Stomach (tissue), 9 donors: Measurements from ENCODE around the gene THAP6. TPM values are rescaled to one million over a fixed set of nuclear protein-coding genes. Genes with fewer than 3 reads are reported as not detected.

Experiments
- DNase-seq, 2 donors: peaks; one replicate each; pipeline versions ENCODE4 v3.0.0 to v3.0.0-alpha.2; 2013 to 2019
- H3K27ac ChIP-seq, 5 donors: fragments of 200-600 bp in 4 of 5; sonication (generic) in 4 of 5; one replicate each; pipeline ENCODE4 v1.5.1; 2013 to 2019; ENCODE audit warnings: mild to moderate bottlenecking in 1 of 5, moderate library complexity in 1 of 5
- H3K27me3 ChIP-seq, 3 donors: fragments of 200-600 bp; sonication (generic); one replicate each; pipeline ENCODE4 v1.5.1; 2017 to 2019; ENCODE audit warnings: mixed run types in 1 of 3
- H3K36me3 ChIP-seq, 4 donors: fragments of 200-600 bp; sonication (generic); 1 replicate in 3 of 4; 2 replicates in 1 of 4; pipeline ENCODE4 v1.5.1; 2016 to 2019
- H3K4me1 ChIP-seq, 4 donors: fragments of 200-600 bp; sonication (generic); one replicate each; pipeline ENCODE4 v1.5.1; 2016 to 2019
- H3K4me3 ChIP-seq, 4 donors: fragments of 200-600 bp; sonication (generic) in 3 of 4; one replicate each; pipeline ENCODE4 v1.5.1; 2016 to 2019; ENCODE audit warnings: mild to moderate bottlenecking in 1 of 4
- H3K9me3 ChIP-seq, 4 donors: fragments of 200-600 bp; sonication (generic); one replicate each; pipeline ENCODE4 v1.5.1; 2016 to 2019
- CTCF ChIP-seq, 7 experiments: fragments of 450-650 bp in 4 of 7; fragments of 200-600 bp in 3 of 7; sonication (generic) in 3 of 7; IDR thresholded peaks; one replicate each; pipeline ENCODE4 v1.5.1; 2016 to 2019; ENCODE audit warnings: antibody characterized with exemption in 7 of 7, control low read depth in 2 of 7, mild to moderate bottlenecking in 1 of 7
- EP300 ChIP-seq: sonication (generic); formaldehyde crosslinking; IDR thresholded peaks from one replicate; pipeline ENCODE4 v1.6.1; 2017; ENCODE audit warnings: antibody characterized with exemption
- POLR2A ChIP-seq, 4 donors: fragments of 450-650 bp; IDR thresholded peaks; one replicate each; pipeline ENCODE4 v1.6.1; 2016; ENCODE audit warnings: antibody characterized with exemption in 4 of 4, control low read depth in 2 of 4, mild to moderate bottlenecking in 1 of 4, moderate library complexity in 1 of 4
- POLR2AphosphoS5 ChIP-seq, 3 donors: sonication (generic); formaldehyde crosslinking; IDR thresholded peaks; one replicate each; pipeline ENCODE4 v1.6.1; 2016; ENCODE audit warnings: antibody characterized with exemption in 3 of 3
- WGBS, 5 donors: extraction: QIAGEN DNeasy Blood & Tissue Kit in 3 of 5; methylation state at CpG; one replicate each; pipeline versions ENCODE4 v1.1.5 to v1.1.7; 2013 to 2018; 5-methylcytosine and 5-hydroxymethylcytosine counted together
- intact Hi-C: fragments of 100-400 bp; cut with DNase I; formaldehyde crosslinking; loops from one replicate; pipeline ENCODE4 v1.15.1; 2023; ENCODE audit warnings: low total_unique reads
- polyA plus RNA-seq, 3 donors: library from polyadenylated mRNA; stranded (reverse); fragments of 200-250 nt; gene quantifications; one replicate each; pipeline ENCODE4 v1.2.3, GENCODE V29; 2013
- total RNA-seq, 5 donors: library from RNA; depleted of rRNA; stranded (reverse); fragments of >200 nt; gene quantifications; one replicate each; pipeline versions ENCODE4 v1.1.0 to v1.2.3, GENCODE V29; 2014 to 2016
- donor health status: healthy with polysubstance abuse.
- donor health status: Bipolar disorder and iron deficiency.
- donor health status: healthy.

The THAP6 gene
- total and polyA plus RNA-seq, 8 donors: 2.0 to 30.3 (median 6.9) TPM; not detected in 1

- no peaks in the 10 kb centered on the region for H3K9me3 ChIP-seq
- no peak overlapping the region for H3K4me3 ChIP-seq
- DNase-seq: no peak
- intact Hi-C loops: no loop called here
- H3K4me1 ChIP-seq: no peaks in the 10 kb centered on the region
- peaks cover 0 to 6% (median 0%) of the 10 kb centered on the region in 3 donors for H3K27me3 ChIP-seq
- H3K27ac ChIP-seq: no peak overlapping the region
- H3K36me3 ChIP-seq: no peaks in the 10 kb centered on the region
- WGBS, 5 donors: 60 to 75% (median 72%) methylated on average over 8 of the region's 8 CpGs
- no peak for TF ChIP-seq EP300
- no peak for TF ChIP-seq CTCF (IDR thresholded peaks at IDR 0.05)
- no peak for TF ChIP-seq POLR2A (IDR thresholded peaks at IDR 0.05)
- TF ChIP-seq POLR2AphosphoS5 (IDR thresholded peaks at IDR 0.05): no peak
Observed at GRCh38 chr4:75561789-75562188, 47.5 kb downstream of the THAP6 start.

GRCh38 chr4:75564023-75564422 is 49.8 kb downstream of the THAP6 start:
- Histone ChIP-seq H3K36me3 (no peaks in the 10 kb centered on the region), H3K27ac (no peak overlapping the region), H3K9me3 (no peaks in the 10 kb centered on the region), H3K27me3 (peaks cover 0 to 4% (median 0%) of the 10 kb centered on the region in 3 donors), H3K4me1 (no peaks in the 10 kb centered on the region), H3K4me3 (no peak overlapping the region)
- TF ChIP-seq CTCF (IDR thresholded peaks at IDR 0.05) (no peak), POLR2AphosphoS5 (IDR thresholded peaks at IDR 0.05) (no peak), EP300 (no peak), POLR2A (IDR thresholded peaks at IDR 0.05) (no peak)
- no peak for DNase-seq
- intact Hi-C loops: no loop called here
- 80 to 90% (median 84%) methylated on average over 11 of the region's 11 CpGs for WGBS, 5 donors

GRCh38 chr4:75565481-75565880 is 51.2 kb downstream of the THAP6 start:
- Histone ChIP-seq H3K27ac (no peak overlapping the region), H3K36me3 (no peaks in the 10 kb centered on the region), H3K9me3 (no peaks in the 10 kb centered on the region), H3K4me3 (no peak overlapping the region), H3K4me1 (no peaks in the 10 kb centered on the region), H3K27me3 (peaks cover 0 to 4% (median 0%) of the 10 kb centered on the region in 3 donors)
- TF ChIP-seq CTCF (IDR thresholded peaks at IDR 0.05) (no peak), POLR2AphosphoS5 (IDR thresholded peaks at IDR 0.05) (no peak)
- no peak for DNase-seq
- intact Hi-C loops: no loop called here

- no peak for DNase-seq
- Histone ChIP-seq H3K4me3 (no peak overlapping the region), H3K27ac (no peak overlapping the region), H3K9me3 (no peaks in the 10 kb centered on the region), H3K27me3 (peaks cover 0 to 4% (median 0%) of the 10 kb centered on the region in 3 donors), H3K36me3 (no peaks in the 10 kb centered on the region), H3K4me1 (no peaks in the 10 kb centered on the region)
- WGBS, 5 donors: 85 to 93% (median 89%) methylated on average over 1 of the region's 1 CpG
- TF ChIP-seq POLR2A (IDR thresholded peaks at IDR 0.05): no peak
- TF ChIP-seq CTCF (IDR thresholded peaks at IDR 0.05): no peak
- TF ChIP-seq EP300: no peak
- no peak for TF ChIP-seq POLR2AphosphoS5 (IDR thresholded peaks at IDR 0.05)
- intact Hi-C loops: no loop called here
Observed at GRCh38 chr4:75566911-75567310, 52.6 kb downstream of the THAP6 start.
